Keratinocyte (primary cell): ENCODE results near the gene HMCN1. TPM values are rescaled to one million over a fixed set of nuclear protein-coding genes. Genes with fewer than 3 reads are reported as not detected.

ENCODE experiments used
- DNase-seq: peaks from one replicate; pipeline ENCODE4 v3.0.0-alpha.2; 2011; ENCODE audit warnings: low read depth, missing footprints, low spot score
- FAIRE-seq: peaks from 2 replicates; lab custom pipeline; 2011; peaks lifted over from hg19 to GRCh38; lab: Jason Lieb, UNC
- H2AFZ ChIP-seq: 2 replicates; pipeline ENCODE4 v1.6.0; 2012; ENCODE audit warnings: low read length, control low read depth, inconsistent platforms; ENCODE audit not compliant: control insufficient read depth
- H3K27ac ChIP-seq: 2 replicates; pipeline ENCODE4 v1.5.1; 2011; ENCODE audit warnings: low read length; ENCODE audit not compliant: control insufficient read depth, insufficient read depth
- H3K27me3 ChIP-seq: 3 replicates; pipeline ENCODE4 v1.6.0; 2011; ENCODE audit warnings: low read length; ENCODE audit not compliant: control insufficient read depth, insufficient read depth; ENCODE audit errors: extremely low read depth
- H3K36me3 ChIP-seq, 2 experiments: 2 replicates in 1 of 2; 3 replicates in 1 of 2; pipeline ENCODE4 v1.5.1; 2011; ENCODE audit warnings: low read length in 2 of 2, mild to moderate bottlenecking in 1 of 2; ENCODE audit not compliant: control insufficient read depth in 2 of 2, insufficient read depth in 2 of 2; ENCODE audit errors: extremely low read depth in 1 of 2
- H3K4me1 ChIP-seq: 3 replicates; pipeline ENCODE4 v1.5.1; 2011; ENCODE audit warnings: low read length; ENCODE audit not compliant: control insufficient read depth, insufficient read depth; ENCODE audit errors: extremely low read depth
- H3K4me2 ChIP-seq: 3 replicates; pipeline ENCODE4 v1.6.0; 2011; ENCODE audit warnings: low read depth, low read length; ENCODE audit not compliant: control insufficient read depth, insufficient read depth; ENCODE audit errors: extremely low read depth
- H3K4me3 ChIP-seq, 3 experiments: fragments of 200-600 bp in 1 of 3; sonication (generic) in 1 of 3; 2 replicates in 2 of 3; 3 replicates in 1 of 3; pipeline ENCODE4 v1.5.1; 2011 to 2016; ENCODE audit warnings: low read length in 3 of 3, mild to moderate bottlenecking in 3 of 3, control low read depth in 2 of 3, inconsistent platforms in 1 of 3, low read depth in 1 of 3, mixed read lengths in 1 of 3, mixed run types in 1 of 3, moderate library complexity in 1 of 3; ENCODE audit not compliant: control insufficient read depth in 2 of 3, insufficient read depth in 2 of 3; ENCODE audit errors: extremely low read depth in 1 of 3
- H3K79me2 ChIP-seq: 2 replicates; pipeline ENCODE4 v1.6.0; 2012; ENCODE audit warnings: low read length; ENCODE audit not compliant: control insufficient read depth, insufficient read depth
- H3K9ac ChIP-seq: 3 replicates; pipeline ENCODE4 v1.6.0; 2011; ENCODE audit warnings: low read length; ENCODE audit not compliant: control insufficient read depth, insufficient read depth; ENCODE audit errors: extremely low read depth
- H3K9me1 ChIP-seq: 3 replicates; pipeline ENCODE4 v1.6.0; 2011; ENCODE audit warnings: low read length; ENCODE audit not compliant: control insufficient read depth, insufficient read depth; ENCODE audit errors: extremely low read depth
- H3K9me3 ChIP-seq: 2 replicates; pipeline ENCODE4 v1.5.1; 2012; ENCODE audit warnings: low read depth, low read length; ENCODE audit not compliant: control insufficient read depth
- H4K20me1 ChIP-seq: 3 replicates; pipeline ENCODE4 v1.6.0; 2011; ENCODE audit warnings: low read length; ENCODE audit not compliant: control insufficient read depth, insufficient read depth; ENCODE audit errors: extremely low read depth
- CTCF ChIP-seq, 3 experiments: IDR thresholded peaks in 1 of 3; conservative IDR thresholded peaks in 1 of 3; optimal IDR thresholded peaks in 1 of 3; 2 replicates in 2 of 3; 3 replicates in 1 of 3; pipeline versions ENCODE3 to v1.5.1; 2011; ENCODE audit warnings: low read length in 3 of 3, mild to moderate bottlenecking in 3 of 3, moderate library complexity in 2 of 3, control low read depth in 1 of 3, inconsistent platforms in 1 of 3; ENCODE audit not compliant: insufficient read depth in 2 of 3; ENCODE audit errors: extremely low read depth in 1 of 3
- EZH2 ChIP-seq: IDR thresholded peaks from one replicate; pipeline ENCODE4 v1.6.1; 2012; ENCODE audit warnings: inconsistent platforms, mild to moderate bottlenecking, low read length, moderate library complexity
- dilution Hi-C: fragments of 300-500 bp; cut with MboI; formaldehyde crosslinking; loops from one replicate; pipeline ENCODE4 v1.7.0; 2020; ENCODE audit warnings: low sequenced_read_pairs; ENCODE audit not compliant: extremely low pct_ligation_motif_present
- polyA plus RNA-seq, 5 experiments: library from polyadenylated mRNA; depleted of rRNA in 3 of 5; stranded (reverse) in 3 of 5; stranded (forward) in 1 of 5; unstranded in 1 of 5; fragments of >200 nt; gene quantifications; 1 replicate in 1 of 5; 2 replicates in 3 of 5; 3 replicates in 1 of 5; pipeline versions ENCODE4 v1.2.1 to v1.2.3, GENCODE V29; 2011 to 2012; ENCODE audit warnings: missing spikeins in 2 of 5, low read depth in 1 of 5, low replicate concordance in 1 of 5

The HMCN1 gene
- polyA plus RNA-seq, 1 donor (not counting 4 experiments of a cell fraction or from before 2014, with no cell fraction given): 1.8 TPM

DNA sequence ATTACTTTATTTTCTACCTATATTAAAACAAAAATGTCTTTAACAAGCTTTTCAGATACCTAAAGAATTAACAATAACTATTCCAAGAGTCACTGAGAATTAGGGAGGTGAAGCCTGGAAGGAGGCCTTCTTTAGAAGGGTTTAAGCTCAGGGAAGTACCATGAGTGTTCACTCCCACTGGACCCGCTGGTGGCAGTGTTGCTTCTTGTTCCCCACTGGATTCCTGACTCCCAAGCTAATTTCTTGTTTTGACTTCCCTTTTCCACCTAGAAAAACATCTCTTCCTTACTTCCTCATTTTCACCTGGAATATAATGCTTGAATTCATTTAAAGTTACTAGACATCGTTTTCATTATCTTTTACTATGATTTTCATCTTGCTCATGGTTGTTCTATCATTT lies 264.2 kb downstream of the HMCN1 start:
- TF ChIP-seq CTCF (optimal IDR thresholded peaks at IDR 0.05 in 1 of 3, IDR thresholded peaks at IDR 0.05 in 1 of 3, conservative IDR thresholded peaks at IDR 0.05 in 1 of 3; ENCODE audit: extremely low read depth in 1 of 3, insufficient read depth in 2 of 3, low read length in 3 of 3): peak in 2 of 3 experiments; percentile 7 to 57
- TF ChIP-seq EZH2: no peak
- Histone ChIP-seq H3K27me3 (no peaks in the 10 kb centered on the region), H3K9me3 (no peaks in the 10 kb centered on the region), H3K36me3 (no peaks in the 10 kb centered on the region), H3K9me1 (no peaks in the 10 kb centered on the region), H3K9ac (no peak overlapping the region), H3K4me2 (no peak overlapping the region), H3K27ac (no peak overlapping the region), H3K4me3 (no peak overlapping the region), H4K20me1 (no peaks in the 10 kb centered on the region), H2AFZ (no peak overlapping the region), H3K79me2 (no peaks in the 10 kb centered on the region), H3K4me1 (peaks cover 4% of the 10 kb centered on the region)
- no peak for FAIRE-seq
- dilution Hi-C loops: no loop called here
- no peak for DNase-seq

DNA sequence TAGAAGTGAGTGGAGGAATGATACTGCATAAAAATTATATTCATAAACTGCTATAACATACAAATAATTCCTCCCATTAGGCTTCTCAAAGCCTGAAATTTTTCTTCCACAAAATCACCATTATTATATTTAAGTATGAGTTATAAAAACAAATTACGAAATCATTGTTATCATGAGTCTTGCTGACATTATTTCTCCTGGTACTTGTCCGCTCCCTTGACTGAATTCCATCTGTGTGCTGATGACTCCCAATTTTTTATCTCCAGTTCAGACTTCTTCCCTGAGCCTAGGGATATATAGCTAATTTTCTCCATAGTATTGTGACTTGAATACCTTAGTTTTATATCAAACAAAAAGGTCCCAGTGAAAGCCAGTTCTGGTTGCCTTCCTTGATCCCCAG lies 268.2 kb downstream of the HMCN1 start:
- DNase-seq: no peak
- H3K4me1 ChIP-seq: no peaks in the 10 kb centered on the region
- H4K20me1 ChIP-seq: no peaks in the 10 kb centered on the region
- dilution Hi-C loops: no loop called here
- H3K27ac ChIP-seq: no peak overlapping the region
- H2AFZ ChIP-seq: no peak overlapping the region
- no peak overlapping the region for H3K4me2 ChIP-seq
- no peak overlapping the region for H3K9ac ChIP-seq
- H3K79me2 ChIP-seq: no peaks in the 10 kb centered on the region
- H3K9me1 ChIP-seq: no peaks in the 10 kb centered on the region
- no peaks in the 10 kb centered on the region for H3K36me3 ChIP-seq
- TF ChIP-seq EZH2 (no peak), CTCF (optimal IDR thresholded peaks at IDR 0.05 in 1 of 3, IDR thresholded peaks at IDR 0.05 in 1 of 3, conservative IDR thresholded peaks at IDR 0.05 in 1 of 3; ENCODE audit: extremely low read depth in 1 of 3, insufficient read depth in 2 of 3, low read length in 3 of 3) (no peak)
- no peak overlapping the region for H3K4me3 ChIP-seq
- H3K27me3 ChIP-seq: no peaks in the 10 kb centered on the region
- FAIRE-seq: no peak
- no peaks in the 10 kb centered on the region for H3K9me3 ChIP-seq
